Peyer's patch (tissue), 4 donors: ENCODE measurements around the gene HECA. TPM values are rescaled to one million over a fixed set of nuclear protein-coding genes. Genes with fewer than 3 reads are reported as not detected.
"Not testable (repeated sequence)": the region's sequence is repeated elsewhere in the genome, so short reads cannot be mapped to it uniquely, and the experiment has no call there.

Experiments
- DNase-seq, 3 donors: peaks; one replicate each; pipeline ENCODE4 v3.0.0-alpha.2; 2017 to 2019
- H3K27ac ChIP-seq, 4 donors: fragments of 200-600 bp; sonication (generic); one replicate each; pipeline ENCODE4 v1.5.1; 2016 to 2019
- H3K27me3 ChIP-seq, 2 donors: fragments of 200-600 bp; sonication (generic); one replicate each; pipeline ENCODE4 v1.5.1; 2019
- H3K36me3 ChIP-seq, 3 donors: fragments of 200-600 bp; sonication (generic); one replicate each; pipeline ENCODE4 v1.5.1; 2016 to 2019
- H3K4me1 ChIP-seq, 4 donors: fragments of 200-600 bp; sonication (generic); one replicate each; pipeline ENCODE4 v1.5.1; 2016 to 2019
- H3K4me3 ChIP-seq, 4 donors: fragments of 200-600 bp; sonication (generic); 1 replicate in 3 of 4; 2 replicates in 1 of 4; pipeline ENCODE4 v1.5.1; 2016 to 2019; ENCODE audit warnings: mild to moderate bottlenecking in 1 of 4
- H3K9me3 ChIP-seq, 4 donors: fragments of 200-600 bp; sonication (generic); one replicate each; pipeline ENCODE4 v1.5.1; 2016 to 2019; ENCODE audit warnings: mild to moderate bottlenecking in 1 of 4
- CTCF ChIP-seq, 6 experiments: fragments of 450-650 bp in 4 of 6; fragments of 200-600 bp in 2 of 6; sonication (generic) in 1 of 6; IDR thresholded peaks; one replicate each; pipeline ENCODE4 v1.5.1; 2017 to 2019; ENCODE audit warnings: antibody characterized with exemption in 6 of 6, mild to moderate bottlenecking in 3 of 6, moderate library complexity in 1 of 6
- POLR2A ChIP-seq, 2 donors: fragments of 450-650 bp; IDR thresholded peaks; one replicate each; pipeline ENCODE4 v1.5.1; 2017; ENCODE audit warnings: antibody characterized with exemption in 2 of 2, mild to moderate bottlenecking in 2 of 2, moderate library complexity in 2 of 2
- total RNA-seq, 4 donors: library from RNA; depleted of rRNA; stranded (reverse); fragments of >200 nt; gene quantifications; one replicate each; pipeline ENCODE4 v1.1.0, GENCODE V29; 2016

HECA gene
- total RNA-seq, 4 donors from 2014 or later: 43.6 to 60.9 (median 51.6) TPM

GRCh38 chr6:139194740-139195139 is 59.9 kb downstream of the HECA start:
- Histone ChIP-seq H3K9me3 (no peaks in the 10 kb centered on the region), H3K27ac (no peak overlapping the region), H3K36me3 (no peaks in the 10 kb centered on the region), H3K27me3 (no peaks in the 10 kb centered on the region), H3K4me1 (no peaks in the 10 kb centered on the region), H3K4me3 (no peak overlapping the region)
- TF ChIP-seq CTCF (IDR thresholded peaks at IDR 0.05) (no peak), POLR2A (IDR thresholded peaks at IDR 0.05) (no peak)
- DNase-seq: no peak

- no peaks in the 10 kb centered on the region for H3K9me3 ChIP-seq
- no peak for TF ChIP-seq POLR2A (IDR thresholded peaks at IDR 0.05)
- TF ChIP-seq CTCF (IDR thresholded peaks at IDR 0.05): no peak
- no peak overlapping the region for H3K27ac ChIP-seq
- no peak overlapping the region for H3K4me3 ChIP-seq
- H3K27me3 ChIP-seq: no peaks in the 10 kb centered on the region
- no peak for DNase-seq
- H3K36me3 ChIP-seq: no peaks in the 10 kb centered on the region
- no peaks in the 10 kb centered on the region for H3K4me1 ChIP-seq
These were observed 63.8 kb downstream of the HECA start for GRCh38 chr6:139198529-139199288.

GRCh38 chr6:139201378-139201777 is 66.5 kb downstream of the HECA start:
- H3K9me3 ChIP-seq: peaks cover 0 to 8% (median 0%) of the 10 kb centered on the region in 4 donors
- no peaks in the 10 kb centered on the region for H3K36me3 ChIP-seq
- H3K4me3 ChIP-seq: no peak overlapping the region
- H3K4me1 ChIP-seq: no peaks in the 10 kb centered on the region
- no peak for DNase-seq
- H3K27me3 ChIP-seq: no peaks in the 10 kb centered on the region
- TF ChIP-seq CTCF (IDR thresholded peaks at IDR 0.05): no peak
- TF ChIP-seq POLR2A (IDR thresholded peaks at IDR 0.05): no peak
- no peak overlapping the region for H3K27ac ChIP-seq

- TF ChIP-seq POLR2A (IDR thresholded peaks at IDR 0.05) (no peak), CTCF (IDR thresholded peaks at IDR 0.05) (no peak)
- no peak overlapping the region for H3K4me3 ChIP-seq
- no peak overlapping the region for H3K27ac ChIP-seq
- no peaks in the 10 kb centered on the region for H3K27me3 ChIP-seq
- no peak for DNase-seq
- peaks cover 0 to 8% (median 4%) of the 10 kb centered on the region in 4 donors for H3K9me3 ChIP-seq
- H3K4me1 ChIP-seq: no peaks in the 10 kb centered on the region
- H3K36me3 ChIP-seq: no peaks in the 10 kb centered on the region
These were observed 70.1 kb downstream of the HECA start for GRCh38 chr6:139204978-139205377.

- no peak for TF ChIP-seq CTCF (IDR thresholded peaks at IDR 0.05)
- no peak for TF ChIP-seq POLR2A (IDR thresholded peaks at IDR 0.05)
- Histone ChIP-seq H3K4me1 (no peaks in the 10 kb centered on the region), H3K27ac (no peak overlapping the region), H3K36me3 (no peaks in the 10 kb centered on the region), H3K9me3 (peaks cover 0 to 8% (median 4%) of the 10 kb centered on the region in 4 donors), H3K27me3 (no peaks in the 10 kb centered on the region), H3K4me3 (no peak overlapping the region)
- no peak for DNase-seq
These were observed 71.0 kb downstream of the HECA start for GRCh38 chr6:139205843-139206242.

GRCh38 chr6:139210766-139211165 is 75.9 kb downstream of the HECA start:
- not testable (repeated sequence) for H3K27me3 ChIP-seq, DNase-seq, H3K36me3 ChIP-seq, H3K4me1 ChIP-seq, H3K27ac ChIP-seq, H3K9me3 ChIP-seq, H3K4me3 ChIP-seq

GRCh38 chr6:139212460-139212859 is 77.6 kb downstream of the HECA start:
- not testable (repeated sequence) for H3K9me3 ChIP-seq, H3K27me3 ChIP-seq, H3K4me3 ChIP-seq, H3K27ac ChIP-seq, H3K4me1 ChIP-seq, DNase-seq, H3K36me3 ChIP-seq
